Keratinocyte (primary cell): Measurements from ENCODE around the gene AKAP13. TPM values are rescaled to one million over a fixed set of nuclear protein-coding genes. Genes with fewer than 3 reads are reported as not detected.

ENCODE experiments used
- DNase-seq: peaks from one replicate; pipeline ENCODE4 v3.0.0-alpha.2; 2011; ENCODE audit warnings: low read depth, missing footprints, low spot score
- FAIRE-seq: peaks from 2 replicates; lab custom pipeline; 2011; peaks lifted over from hg19 to GRCh38; lab: Jason Lieb, UNC
- H2AFZ ChIP-seq: 2 replicates; pipeline ENCODE4 v1.6.0; 2012; ENCODE audit warnings: low read length, control low read depth, inconsistent platforms; ENCODE audit not compliant: control insufficient read depth
- H3K27ac ChIP-seq: 2 replicates; pipeline ENCODE4 v1.5.1; 2011; ENCODE audit warnings: low read length; ENCODE audit not compliant: control insufficient read depth, insufficient read depth
- H3K27me3 ChIP-seq: 3 replicates; pipeline ENCODE4 v1.6.0; 2011; ENCODE audit warnings: low read length; ENCODE audit not compliant: control insufficient read depth, insufficient read depth; ENCODE audit errors: extremely low read depth
- H3K36me3 ChIP-seq, 2 experiments: 2 replicates in 1 of 2; 3 replicates in 1 of 2; pipeline ENCODE4 v1.5.1; 2011; ENCODE audit warnings: low read length in 2 of 2, mild to moderate bottlenecking in 1 of 2; ENCODE audit not compliant: control insufficient read depth in 2 of 2, insufficient read depth in 2 of 2; ENCODE audit errors: extremely low read depth in 1 of 2
- H3K4me1 ChIP-seq: 3 replicates; pipeline ENCODE4 v1.5.1; 2011; ENCODE audit warnings: low read length; ENCODE audit not compliant: control insufficient read depth, insufficient read depth; ENCODE audit errors: extremely low read depth
- H3K4me2 ChIP-seq: 3 replicates; pipeline ENCODE4 v1.6.0; 2011; ENCODE audit warnings: low read depth, low read length; ENCODE audit not compliant: control insufficient read depth, insufficient read depth; ENCODE audit errors: extremely low read depth
- H3K4me3 ChIP-seq, 3 experiments: fragments of 200-600 bp in 1 of 3; sonication (generic) in 1 of 3; 2 replicates in 2 of 3; 3 replicates in 1 of 3; pipeline ENCODE4 v1.5.1; 2011 to 2016; ENCODE audit warnings: low read length in 3 of 3, mild to moderate bottlenecking in 3 of 3, control low read depth in 2 of 3, inconsistent platforms in 1 of 3, low read depth in 1 of 3, mixed read lengths in 1 of 3, mixed run types in 1 of 3, moderate library complexity in 1 of 3; ENCODE audit not compliant: control insufficient read depth in 2 of 3, insufficient read depth in 2 of 3; ENCODE audit errors: extremely low read depth in 1 of 3
- H3K79me2 ChIP-seq: 2 replicates; pipeline ENCODE4 v1.6.0; 2012; ENCODE audit warnings: low read length; ENCODE audit not compliant: control insufficient read depth, insufficient read depth
- H3K9ac ChIP-seq: 3 replicates; pipeline ENCODE4 v1.6.0; 2011; ENCODE audit warnings: low read length; ENCODE audit not compliant: control insufficient read depth, insufficient read depth; ENCODE audit errors: extremely low read depth
- H3K9me1 ChIP-seq: 3 replicates; pipeline ENCODE4 v1.6.0; 2011; ENCODE audit warnings: low read length; ENCODE audit not compliant: control insufficient read depth, insufficient read depth; ENCODE audit errors: extremely low read depth
- H3K9me3 ChIP-seq: 2 replicates; pipeline ENCODE4 v1.5.1; 2012; ENCODE audit warnings: low read depth, low read length; ENCODE audit not compliant: control insufficient read depth
- H4K20me1 ChIP-seq: 3 replicates; pipeline ENCODE4 v1.6.0; 2011; ENCODE audit warnings: low read length; ENCODE audit not compliant: control insufficient read depth, insufficient read depth; ENCODE audit errors: extremely low read depth
- EZH2 ChIP-seq: IDR thresholded peaks from one replicate; pipeline ENCODE4 v1.6.1; 2012; ENCODE audit warnings: inconsistent platforms, mild to moderate bottlenecking, low read length, moderate library complexity
- dilution Hi-C: fragments of 300-500 bp; cut with MboI; formaldehyde crosslinking; loops from one replicate; pipeline ENCODE4 v1.7.0; 2020; ENCODE audit warnings: low sequenced_read_pairs; ENCODE audit not compliant: extremely low pct_ligation_motif_present
- polyA plus RNA-seq, 5 experiments: library from polyadenylated mRNA; depleted of rRNA in 3 of 5; stranded (reverse) in 3 of 5; stranded (forward) in 1 of 5; unstranded in 1 of 5; fragments of >200 nt; gene quantifications; 1 replicate in 1 of 5; 2 replicates in 3 of 5; 3 replicates in 1 of 5; pipeline versions ENCODE4 v1.2.1 to v1.2.3, GENCODE V29; 2011 to 2012; ENCODE audit warnings: missing spikeins in 2 of 5, low read depth in 1 of 5, low replicate concordance in 1 of 5
- TF ChIP-seq, protein P1 (sequence below), 3 experiments: IDR thresholded peaks in 1 of 3; conservative IDR thresholded peaks in 1 of 3; optimal IDR thresholded peaks in 1 of 3; 2 replicates in 2 of 3; 3 replicates in 1 of 3; pipeline versions ENCODE3 to v1.5.1; 2011; ENCODE audit warnings: low read length in 3 of 3, mild to moderate bottlenecking in 3 of 3, moderate library complexity in 2 of 3, control low read depth in 1 of 3, inconsistent platforms in 1 of 3; ENCODE audit not compliant: insufficient read depth in 2 of 3; ENCODE audit errors: extremely low read depth in 1 of 3

Gene AKAP13
- polyA plus RNA-seq, 1 donor (not counting 4 experiments of a cell fraction or from before 2014, with no cell fraction given) = 16.7 TPM

- no peaks in the 10 kb centered on the region for H4K20me1 ChIP-seq
- H3K79me2 ChIP-seq = peaks cover 88% of the 10 kb centered on the region
- H3K27me3 ChIP-seq = no peaks in the 10 kb centered on the region
- H3K9me1 ChIP-seq = no peaks in the 10 kb centered on the region
- no peak overlapping the region for H3K9ac ChIP-seq
- H3K4me1 ChIP-seq = peaks cover 33% of the 10 kb centered on the region
- no peaks in the 10 kb centered on the region for H3K36me3 ChIP-seq
- H3K9me3 ChIP-seq = no peaks in the 10 kb centered on the region
- no peak for FAIRE-seq
- DNase-seq = no peak
- no peak overlapping the region for H3K4me2 ChIP-seq
- dilution Hi-C loops = no loop called here
- no peak overlapping the region for H3K4me3 ChIP-seq
- H2AFZ ChIP-seq = no peak overlapping the region
- H3K27ac ChIP-seq = no peak overlapping the region
- TF ChIP-seq, protein P1, sequence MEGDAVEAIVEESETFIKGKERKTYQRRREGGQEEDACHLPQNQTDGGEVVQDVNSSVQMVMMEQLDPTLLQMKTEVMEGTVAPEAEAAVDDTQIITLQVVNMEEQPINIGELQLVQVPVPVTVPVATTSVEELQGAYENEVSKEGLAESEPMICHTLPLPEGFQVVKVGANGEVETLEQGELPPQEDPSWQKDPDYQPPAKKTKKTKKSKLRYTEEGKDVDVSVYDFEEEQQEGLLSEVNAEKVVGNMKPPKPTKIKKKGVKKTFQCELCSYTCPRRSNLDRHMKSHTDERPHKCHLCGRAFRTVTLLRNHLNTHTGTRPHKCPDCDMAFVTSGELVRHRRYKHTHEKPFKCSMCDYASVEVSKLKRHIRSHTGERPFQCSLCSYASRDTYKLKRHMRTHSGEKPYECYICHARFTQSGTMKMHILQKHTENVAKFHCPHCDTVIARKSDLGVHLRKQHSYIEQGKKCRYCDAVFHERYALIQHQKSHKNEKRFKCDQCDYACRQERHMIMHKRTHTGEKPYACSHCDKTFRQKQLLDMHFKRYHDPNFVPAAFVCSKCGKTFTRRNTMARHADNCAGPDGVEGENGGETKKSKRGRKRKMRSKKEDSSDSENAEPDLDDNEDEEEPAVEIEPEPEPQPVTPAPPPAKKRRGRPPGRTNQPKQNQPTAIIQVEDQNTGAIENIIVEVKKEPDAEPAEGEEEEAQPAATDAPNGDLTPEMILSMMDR (optimal IDR thresholded peaks at IDR 0.05 in 1 of 3, IDR thresholded peaks at IDR 0.05 in 1 of 3, conservative IDR thresholded peaks at IDR 0.05 in 1 of 3; ENCODE audit: extremely low read depth in 1 of 3, insufficient read depth in 2 of 3, low read length in 3 of 3) = no peak
- TF ChIP-seq EZH2 = no peak
These were observed 36.9 kb downstream of the AKAP13 start for GRCh38 chr15:85417276-85417675.

DNA sequence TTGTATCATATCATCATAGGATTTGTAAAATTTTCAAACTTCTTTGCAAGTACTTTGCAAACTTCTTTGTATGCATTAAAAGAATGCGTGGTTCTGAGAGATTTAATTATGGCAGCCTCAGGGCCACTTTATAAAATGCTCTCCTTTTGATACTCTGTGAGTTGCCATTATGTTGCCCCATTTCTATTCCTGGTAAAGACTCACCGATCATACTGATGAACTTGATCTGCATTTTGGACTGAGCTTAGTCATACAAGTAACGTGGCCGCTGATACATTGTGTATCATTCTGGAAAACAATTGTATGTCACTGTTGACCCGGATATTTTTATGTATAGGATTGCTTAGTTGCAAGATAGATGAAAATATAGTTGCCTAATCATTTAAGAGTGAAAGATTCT, 38.8 kb downstream of the AKAP13 start:
- H3K27me3 ChIP-seq = no peaks in the 10 kb centered on the region
- no peak for TF ChIP-seq EZH2
- TF ChIP-seq, protein P1 (optimal IDR thresholded peaks at IDR 0.05 in 1 of 3, IDR thresholded peaks at IDR 0.05 in 1 of 3, conservative IDR thresholded peaks at IDR 0.05 in 1 of 3; ENCODE audit: extremely low read depth in 1 of 3, insufficient read depth in 2 of 3, low read length in 3 of 3) = no peak
- no peak overlapping the region for H3K9ac ChIP-seq
- peaks cover 94% of the 10 kb centered on the region for H3K79me2 ChIP-seq
- no peak for FAIRE-seq
- no peak for DNase-seq
- no peak overlapping the region for H3K4me2 ChIP-seq
- no peak overlapping the region for H3K27ac ChIP-seq
- no peak overlapping the region for H3K4me3 ChIP-seq
- no peaks in the 10 kb centered on the region for H3K9me1 ChIP-seq
- dilution Hi-C loops = no loop called here
- H3K9me3 ChIP-seq = no peaks in the 10 kb centered on the region
- H2AFZ ChIP-seq = no peak overlapping the region
- H4K20me1 ChIP-seq = no peaks in the 10 kb centered on the region
- H3K36me3 ChIP-seq = no peaks in the 10 kb centered on the region
- H3K4me1 ChIP-seq = peaks cover 14% of the 10 kb centered on the region
